Measurements from ENCODE around the gene MACROD2.
"Not testable (repeated sequence)": the region's sequence is repeated elsewhere in the genome, so short reads cannot be mapped to it uniquely, and the experiment has no call there.

MACROD2 gene

DNA sequence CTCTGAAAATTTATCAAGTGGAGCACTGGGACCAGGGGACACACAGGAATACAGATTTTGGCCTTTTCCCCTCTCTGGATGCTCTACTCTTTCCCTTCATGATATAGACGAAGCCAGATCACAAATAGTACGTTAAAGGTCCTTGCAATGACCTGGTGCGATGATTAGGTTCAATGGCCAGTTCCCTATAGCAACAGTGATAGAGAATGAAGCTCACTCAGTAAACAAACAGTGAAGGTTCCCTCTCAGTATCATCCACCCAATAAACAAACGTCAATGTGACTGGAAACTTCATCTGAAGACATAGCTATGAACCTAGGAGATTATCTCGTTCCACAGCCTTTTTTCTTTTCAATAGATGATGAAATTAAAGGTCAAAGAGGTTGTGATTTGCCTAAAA, 1981.7 kb downstream of the MACROD2 start:
- no peak for DNase-seq

DNA sequence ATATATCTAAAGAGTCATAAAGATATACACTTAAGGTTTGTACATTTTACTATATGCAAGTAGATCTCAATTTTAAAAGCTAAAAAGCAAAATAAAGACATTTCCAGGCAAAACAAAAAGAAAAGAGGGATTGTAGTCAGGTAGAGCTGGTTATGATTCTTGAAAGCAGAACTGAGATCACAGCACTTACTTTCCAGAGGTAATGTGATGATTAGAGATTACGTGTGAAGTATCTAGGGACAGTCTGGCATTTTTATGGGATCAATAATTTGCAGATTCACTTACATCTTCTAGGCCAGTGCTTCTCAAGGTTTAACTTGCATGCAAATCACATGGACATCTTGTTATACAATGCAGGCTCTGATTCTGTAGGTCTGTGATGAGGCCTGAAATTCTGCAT, 1982.4 kb downstream of the MACROD2 start:
- DNase-seq = no peak

DNA sequence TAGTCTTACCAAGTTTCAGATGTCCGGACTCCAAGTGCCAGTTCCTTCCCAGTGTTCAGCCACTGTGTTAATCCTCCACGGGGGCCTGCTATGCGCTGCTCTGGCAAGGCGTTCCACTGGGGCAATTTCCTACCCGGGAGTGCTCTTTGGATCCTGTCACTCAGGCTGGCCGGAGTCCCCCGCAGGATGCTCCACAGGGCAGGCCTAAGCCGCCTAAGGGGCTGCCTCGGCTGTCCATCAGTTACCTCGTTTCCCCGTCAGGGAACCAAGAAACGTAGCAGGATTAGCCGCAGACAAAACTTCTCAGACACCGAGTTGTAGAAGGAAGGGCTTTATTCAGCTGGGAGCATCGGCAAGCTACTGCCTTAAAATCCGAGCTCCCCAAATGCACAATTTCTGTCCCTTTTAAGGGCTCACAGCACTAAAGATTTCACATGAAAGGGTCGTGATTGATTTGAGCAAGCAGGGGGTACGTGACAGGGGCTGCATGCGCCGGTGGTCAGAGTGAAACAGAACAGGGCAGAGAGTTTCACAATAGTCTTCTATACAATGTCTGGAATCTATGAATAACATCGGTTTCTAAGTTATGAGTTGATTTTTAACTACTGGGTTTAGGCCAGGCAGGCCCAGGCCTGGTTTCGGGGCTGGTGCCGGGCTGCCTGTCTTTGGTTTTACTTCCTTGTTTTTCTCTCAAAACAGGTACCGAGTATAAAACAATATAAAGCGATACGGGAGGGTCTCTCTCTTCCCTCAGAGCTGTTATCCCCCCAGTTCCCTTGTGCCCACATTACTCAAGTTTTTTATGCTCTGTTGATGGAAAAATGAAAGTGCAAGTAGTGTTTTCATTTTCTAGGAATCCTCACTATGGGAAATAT, 1990.4 kb downstream of the MACROD2 start:
- not testable (repeated sequence) for DNase-seq

DNA sequence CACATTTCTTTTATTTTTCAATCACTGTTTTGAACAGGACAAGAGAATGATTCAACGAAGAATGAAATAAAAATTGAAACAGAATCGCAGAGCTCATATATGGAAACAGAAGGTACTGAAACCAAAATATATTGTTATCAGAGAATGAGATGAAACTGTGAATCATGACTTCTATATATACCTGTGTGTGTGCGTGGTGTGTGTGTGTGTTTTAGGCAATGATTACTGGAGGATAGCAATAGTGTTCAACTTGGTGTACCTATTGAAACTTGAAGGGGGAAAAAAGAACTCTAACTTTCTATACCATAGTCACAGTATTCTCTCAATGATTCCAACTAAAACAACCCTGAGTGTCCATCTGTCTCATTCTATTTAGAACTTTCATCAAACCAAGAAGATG, 1991.4 kb downstream of the MACROD2 start:
- no peak for DNase-seq

DNA sequence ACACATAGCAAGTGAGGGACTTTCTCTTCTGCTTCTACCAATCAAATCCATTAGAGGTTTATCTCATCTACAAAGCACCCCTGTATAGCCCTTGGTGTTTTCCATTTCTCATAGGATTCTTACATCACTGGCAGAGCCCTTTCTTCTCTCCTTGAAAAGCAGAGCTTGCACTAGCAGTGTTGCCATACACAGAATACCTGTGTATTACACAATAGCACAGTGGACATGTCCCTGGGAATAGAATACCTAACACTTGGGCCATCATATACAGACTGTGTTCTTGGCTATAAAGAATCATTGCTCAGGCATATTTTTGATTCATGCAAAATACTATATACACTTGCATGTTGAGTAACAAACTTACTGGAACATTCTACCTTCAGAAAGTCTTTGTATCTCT, 1996.0 kb downstream of the MACROD2 start:
- DNase-seq = no peak

DNA sequence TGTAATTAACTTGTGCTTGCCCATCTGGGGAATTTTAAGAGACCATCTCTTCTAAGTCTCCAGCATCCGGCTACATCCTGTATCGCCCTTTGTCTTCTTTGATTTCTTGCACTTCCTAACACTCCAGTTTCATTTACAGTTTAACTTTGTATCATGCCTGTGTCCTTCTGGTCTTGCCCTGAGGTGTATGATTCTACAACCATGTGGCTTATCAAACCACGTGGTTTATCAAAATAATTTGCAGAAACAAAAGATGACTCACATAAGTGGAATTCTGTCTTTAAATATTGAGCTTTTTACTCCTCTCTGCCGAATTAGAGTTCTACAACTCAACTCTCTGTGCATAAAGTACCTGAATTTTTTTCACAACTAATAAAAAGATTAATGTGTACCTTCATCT, 1997.2 kb downstream of the MACROD2 start:
- no peak for DNase-seq

DNA sequence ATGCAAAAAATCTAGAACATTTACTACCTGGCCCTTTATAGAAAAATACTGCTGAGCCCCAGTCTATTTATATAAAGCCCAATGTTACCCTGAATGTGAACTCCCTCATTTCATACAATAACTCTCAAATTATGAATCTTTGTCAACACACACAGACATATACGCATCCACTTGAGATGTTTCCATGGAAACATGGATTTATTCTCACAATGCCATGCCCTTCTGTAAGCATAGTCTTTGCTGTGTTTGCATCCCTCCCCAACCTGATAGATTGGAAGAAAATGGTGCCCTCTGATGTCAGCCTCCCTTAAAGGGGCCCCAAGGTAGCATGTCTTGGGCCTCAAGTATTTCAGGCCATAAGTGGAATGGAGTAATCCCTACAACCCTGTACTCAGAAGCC, 2004.8 kb downstream of the MACROD2 start:
- no peak for DNase-seq

DNA sequence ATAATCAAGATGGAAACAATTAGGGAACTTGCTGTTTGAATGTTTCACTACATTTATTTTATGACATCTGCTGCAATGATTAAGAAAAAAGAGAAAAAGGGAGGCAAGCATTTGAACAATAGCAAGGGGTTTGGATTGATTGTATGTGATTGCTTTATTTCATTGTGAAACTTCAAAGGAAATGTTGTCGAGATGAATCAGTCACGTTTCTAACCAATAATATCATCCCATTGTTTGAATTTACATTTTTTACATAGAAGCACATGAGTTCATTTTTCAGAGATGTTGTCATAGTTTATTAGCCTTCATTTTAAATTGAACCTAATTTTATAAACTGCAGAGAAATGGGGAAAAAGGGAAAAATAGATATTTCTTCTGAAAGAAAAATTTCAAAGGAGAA, 2006.0 kb downstream of the MACROD2 start:
- DNase-seq = no peak

DNA sequence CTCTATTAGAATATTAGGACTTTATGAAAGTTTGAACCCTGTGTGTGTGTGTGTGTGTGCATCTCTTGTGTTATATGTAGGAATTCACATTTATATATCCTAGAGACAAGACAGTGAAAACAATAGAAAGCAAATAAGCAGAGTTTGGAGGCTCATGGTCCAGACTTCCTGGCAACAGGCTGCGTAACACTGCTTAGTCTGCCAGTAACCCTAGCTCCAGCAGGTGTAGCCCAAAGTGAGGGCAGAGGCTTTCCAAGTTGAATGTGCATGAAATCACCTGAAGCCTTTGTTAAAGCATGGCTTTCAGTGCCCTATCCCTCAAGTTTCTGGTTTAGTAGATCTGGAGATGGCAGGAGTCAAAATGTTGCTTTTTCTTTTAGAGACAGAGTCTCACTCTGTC, 2008.0 kb downstream of the MACROD2 start:
- no peak for DNase-seq

DNA sequence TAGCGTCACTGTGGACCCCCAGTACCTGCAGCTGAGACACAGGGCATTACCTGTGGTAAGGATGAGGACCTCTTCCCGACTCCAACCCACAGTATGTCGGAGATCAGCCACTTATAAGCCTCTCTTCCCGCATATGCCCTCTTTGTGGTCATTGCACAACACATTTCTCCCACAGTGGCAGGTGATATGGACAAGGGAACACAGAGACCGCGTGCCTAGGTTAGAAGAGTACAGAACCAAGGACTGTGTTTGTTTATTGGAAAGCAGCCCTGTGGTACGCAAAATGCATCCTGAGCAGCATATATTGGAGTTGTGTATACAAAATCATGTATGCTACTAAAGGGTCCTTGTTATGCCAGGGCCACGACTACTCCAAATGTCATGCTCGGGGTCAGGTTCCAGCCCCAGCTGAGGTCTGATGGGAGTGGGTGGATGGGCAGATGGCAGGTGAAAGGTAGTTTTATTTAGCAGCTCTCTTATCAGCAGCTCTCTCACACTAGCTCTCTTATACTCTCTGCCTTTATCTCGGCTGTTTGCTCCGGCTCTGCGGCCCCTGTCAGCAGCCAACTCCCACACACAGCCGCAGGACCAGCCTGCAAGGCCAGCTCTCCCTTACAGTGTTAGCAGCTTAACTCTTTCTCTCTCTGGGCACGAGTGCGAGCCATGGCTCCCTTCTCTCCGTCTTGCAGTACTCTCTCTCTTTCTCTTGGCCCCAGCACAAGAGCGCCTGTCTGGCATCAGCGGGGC, 2009.0 kb downstream of the MACROD2 start:
- no peak for DNase-seq

DNA sequence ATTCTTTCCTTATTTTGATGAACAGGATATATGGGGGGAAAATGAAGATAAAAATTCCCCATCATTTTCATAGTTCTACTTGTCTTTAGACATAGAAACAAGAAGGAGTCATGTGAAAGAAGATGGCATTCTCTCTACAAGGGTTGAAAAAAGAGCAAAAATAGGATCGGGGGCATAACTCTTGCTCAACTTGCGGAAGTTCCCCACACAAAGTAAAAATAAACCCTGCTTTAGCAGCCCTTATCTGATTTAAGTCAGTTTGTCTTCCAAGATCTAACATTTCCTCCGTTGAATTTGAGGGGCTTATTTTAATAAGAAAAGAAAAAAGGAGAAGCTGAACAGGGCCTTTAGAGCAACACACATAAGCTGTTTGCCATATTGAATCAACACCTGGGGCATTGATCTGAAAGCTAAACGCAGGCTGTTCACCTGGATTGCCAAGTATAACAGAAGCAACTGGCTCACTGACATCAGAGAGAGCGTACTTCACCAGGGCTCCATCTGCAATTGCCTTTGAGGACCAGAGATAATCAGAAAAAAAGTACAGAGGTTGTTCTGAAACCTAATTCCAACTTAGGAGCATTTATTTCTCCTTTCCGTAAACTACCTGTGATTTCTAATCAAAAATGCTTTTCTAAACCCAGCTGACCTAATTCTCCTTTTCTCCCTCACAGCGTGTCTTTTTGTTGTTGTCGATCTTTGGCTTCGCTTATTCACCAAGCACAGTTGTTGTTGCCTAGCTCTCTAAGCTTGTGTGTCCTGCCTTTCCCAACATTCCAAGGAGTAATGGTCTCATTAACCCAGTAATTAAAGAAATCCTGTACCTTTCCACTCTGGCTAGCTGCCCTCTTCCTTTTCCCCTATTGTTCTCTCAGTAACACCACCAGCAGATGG, 2010.0 kb downstream of the MACROD2 start:
- DNase-seq = no peak

DNA sequence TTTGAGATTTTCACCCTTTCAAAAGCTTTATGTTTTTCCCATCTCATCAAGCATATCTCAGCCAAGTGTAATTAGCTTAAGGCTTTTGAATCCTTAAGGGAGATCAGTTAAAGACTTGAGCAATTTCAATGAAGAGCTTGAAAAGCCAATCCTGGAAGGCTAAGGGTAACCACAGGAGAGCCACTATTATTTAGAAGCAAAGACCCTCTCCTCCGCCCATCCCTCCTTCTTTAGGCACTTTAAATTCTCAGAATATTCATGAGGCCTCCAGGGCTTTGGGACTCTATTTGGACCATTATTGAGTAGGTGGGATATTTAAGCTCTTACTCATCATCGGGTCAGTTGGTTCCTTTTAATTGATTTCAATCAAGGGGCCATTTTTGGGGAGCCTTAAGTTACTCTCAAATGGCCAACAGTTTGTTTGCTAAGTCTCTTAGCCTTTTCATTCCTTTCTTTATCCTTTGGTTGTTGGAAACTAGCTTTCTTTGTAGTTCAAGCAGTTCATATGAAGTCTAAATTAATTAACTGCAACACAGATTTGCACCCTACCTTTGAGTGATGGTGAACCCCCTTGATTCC, 2010.7 kb downstream of the MACROD2 start:
- DNase-seq = no peak

DNA sequence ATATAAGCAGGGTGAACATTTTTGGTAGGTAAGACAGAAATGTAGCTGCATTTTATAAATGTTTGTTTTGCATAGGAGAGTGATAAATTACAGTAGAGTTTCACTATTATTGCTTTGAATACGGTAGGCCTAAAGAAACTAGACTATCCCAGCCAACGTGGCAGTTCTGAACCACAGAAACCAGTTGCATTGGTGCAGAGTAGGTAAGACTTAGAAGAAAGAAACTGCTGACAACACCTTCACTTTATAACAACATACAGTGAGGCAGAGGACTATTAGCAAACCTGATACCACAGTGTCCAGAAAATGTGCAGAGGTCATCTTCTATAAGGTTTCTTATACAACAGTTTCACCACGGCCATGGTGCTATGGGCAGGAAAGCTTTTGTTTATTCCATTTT, 2011.8 kb downstream of the MACROD2 start:
- no peak for DNase-seq

DNA sequence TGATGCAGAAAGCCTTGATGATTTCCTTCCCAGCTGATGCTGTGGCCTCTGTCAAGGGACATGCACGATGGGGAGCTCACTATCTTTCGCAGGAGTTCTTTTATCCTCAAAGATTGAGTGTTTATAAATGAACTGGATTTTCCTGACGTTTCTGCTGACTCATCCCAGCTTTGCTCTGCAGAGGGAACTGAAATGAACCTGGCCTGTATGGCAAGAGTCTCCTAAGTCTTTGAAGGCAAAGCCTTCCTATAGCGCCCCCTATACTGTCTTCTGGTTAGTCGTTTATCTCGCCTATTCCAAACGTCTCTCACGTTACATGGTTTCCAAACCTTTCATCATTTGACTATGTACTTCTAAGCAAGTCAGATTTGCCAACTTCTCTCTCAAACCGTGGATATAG, 2012.6 kb downstream of the MACROD2 start:
- no peak for DNase-seq

DNA sequence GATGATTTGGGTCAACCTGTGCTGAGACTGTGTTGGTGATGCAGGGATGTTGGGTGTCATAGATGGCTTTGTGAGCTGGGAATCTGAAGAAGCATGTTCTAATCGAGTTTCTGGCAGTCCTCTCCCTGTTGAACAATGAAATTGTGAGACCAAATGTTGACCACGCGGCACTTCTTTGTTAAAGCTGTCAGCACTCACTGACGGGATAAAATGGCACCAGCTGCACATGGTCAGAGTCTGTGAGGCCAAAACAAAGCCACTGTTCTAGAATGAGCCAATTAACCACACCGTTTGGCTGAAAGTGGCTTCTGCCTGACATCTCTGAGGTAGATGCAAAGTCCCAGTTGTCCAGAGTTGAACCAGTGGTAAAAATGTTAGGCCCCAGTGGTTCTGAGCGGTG, 2015.7 kb downstream of the MACROD2 start:
- DNase-seq = no peak

DNA sequence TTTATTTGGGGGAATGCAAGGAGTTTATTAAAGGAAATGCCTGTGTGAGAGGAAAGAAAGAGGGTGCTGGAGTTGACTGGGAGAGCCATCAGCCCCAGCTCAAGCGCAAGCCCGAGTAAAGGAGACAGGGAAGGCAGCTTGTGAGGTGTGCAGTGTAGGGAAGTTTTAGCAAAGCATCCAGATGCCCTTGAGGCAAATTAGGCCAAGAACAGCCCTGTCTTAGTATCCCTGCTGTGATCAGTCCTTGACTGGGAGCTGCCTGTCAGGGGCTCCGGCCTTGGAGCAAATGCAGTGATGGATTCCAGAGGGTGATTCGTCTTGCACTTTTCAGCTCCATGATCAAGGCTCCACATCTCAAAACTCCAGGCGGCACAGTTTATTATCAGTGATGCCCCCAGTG, 2016.2 kb downstream of the MACROD2 start:
- no peak for DNase-seq

DNA sequence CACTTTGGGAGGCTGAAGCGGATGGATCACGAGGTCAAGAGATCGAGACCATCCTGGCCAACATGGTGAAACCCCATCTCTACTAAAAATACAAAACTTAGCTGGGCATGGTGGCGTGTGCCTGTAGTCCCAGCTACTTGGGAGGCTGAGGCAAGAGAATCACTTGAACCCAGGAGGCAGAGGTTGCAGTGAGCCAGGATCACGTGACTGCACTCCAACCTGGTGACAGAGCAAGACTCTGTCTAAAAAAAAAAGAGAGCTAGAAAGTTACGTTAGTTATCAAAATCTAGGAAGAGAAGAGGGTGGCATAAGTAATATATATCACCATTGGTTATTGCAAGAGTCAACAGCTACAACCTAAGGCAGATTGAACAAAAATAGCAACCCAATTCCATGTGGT, 2017.6 kb downstream of the MACROD2 start:
- not testable (repeated sequence) for DNase-seq

DNA sequence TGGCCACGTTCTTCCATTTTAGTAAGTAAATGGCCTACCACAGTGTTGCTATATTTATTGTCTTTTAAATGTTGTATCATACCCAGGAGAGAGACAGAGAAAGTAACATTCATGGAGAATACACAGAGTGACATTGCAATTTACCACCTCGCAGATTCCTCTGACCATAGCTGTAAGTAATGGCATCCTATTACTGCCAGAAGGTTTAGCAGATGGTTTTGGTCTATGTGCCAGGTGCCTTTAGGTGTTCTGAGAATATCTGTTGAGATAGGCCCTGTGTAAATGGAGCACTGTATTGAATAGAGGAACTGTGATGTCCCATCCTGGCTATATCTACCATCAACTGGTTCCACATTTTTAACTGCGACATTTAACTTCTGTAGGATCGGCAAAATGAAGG, 2018.3 kb downstream of the MACROD2 start:
- DNase-seq = no peak

DNA sequence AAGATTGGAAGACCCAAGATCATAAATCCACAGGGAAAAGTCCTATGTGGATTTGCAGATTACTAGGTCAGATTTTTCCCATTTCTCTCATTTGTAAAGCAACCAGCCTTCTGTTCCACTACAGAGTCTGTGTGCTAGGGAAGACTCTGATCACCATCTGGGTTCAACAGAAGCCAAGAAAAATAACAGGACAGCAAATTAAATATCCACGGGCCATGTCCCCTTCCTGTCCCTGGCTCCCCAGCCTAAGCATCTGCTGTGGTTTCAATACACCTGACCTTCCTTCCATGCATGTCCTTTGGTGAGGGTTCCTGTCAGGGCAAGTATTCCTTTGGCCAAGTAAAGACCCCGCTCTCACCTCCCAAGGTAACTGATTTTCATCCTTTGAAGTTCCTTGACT, 2019.1 kb downstream of the MACROD2 start:
- DNase-seq = no peak

DNA sequence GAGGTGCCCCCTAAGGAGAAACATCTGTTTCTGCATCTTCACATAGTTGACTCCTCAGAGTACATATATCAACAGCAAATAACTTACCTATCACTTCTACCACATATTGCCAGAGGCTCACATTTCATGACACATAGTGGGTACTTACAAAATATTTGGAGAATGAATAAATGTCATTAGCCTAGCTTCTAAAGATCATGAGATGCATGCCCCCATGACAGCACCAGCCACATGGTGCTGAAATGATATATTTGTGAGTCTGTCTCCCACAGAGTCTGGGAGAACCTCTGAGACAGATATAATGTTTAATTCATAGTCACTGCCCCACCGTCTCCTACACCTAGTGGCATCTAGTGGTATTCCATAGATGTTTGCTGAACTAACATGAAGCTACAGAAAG, 2022.3 kb downstream of the MACROD2 start:
- no peak for DNase-seq

DNA sequence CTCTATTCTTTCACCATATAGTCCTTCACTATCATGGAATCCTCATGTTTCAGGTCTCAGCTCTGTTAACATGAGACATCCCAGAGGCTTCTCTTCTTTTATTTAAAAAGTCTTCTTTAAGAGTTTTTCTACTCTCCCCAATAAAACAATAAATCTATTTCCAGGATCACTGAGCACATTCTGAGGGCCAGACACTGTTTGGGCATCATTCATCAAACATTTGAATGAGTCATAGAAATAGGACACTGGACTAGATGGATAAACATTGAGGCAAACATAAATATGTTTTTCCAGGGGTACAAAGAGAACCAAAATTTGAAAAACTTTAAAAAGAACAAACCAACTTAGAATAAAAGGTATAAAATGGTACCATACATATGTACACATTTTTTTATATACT, 2023.6 kb downstream of the MACROD2 start:
- no peak for DNase-seq

DNA sequence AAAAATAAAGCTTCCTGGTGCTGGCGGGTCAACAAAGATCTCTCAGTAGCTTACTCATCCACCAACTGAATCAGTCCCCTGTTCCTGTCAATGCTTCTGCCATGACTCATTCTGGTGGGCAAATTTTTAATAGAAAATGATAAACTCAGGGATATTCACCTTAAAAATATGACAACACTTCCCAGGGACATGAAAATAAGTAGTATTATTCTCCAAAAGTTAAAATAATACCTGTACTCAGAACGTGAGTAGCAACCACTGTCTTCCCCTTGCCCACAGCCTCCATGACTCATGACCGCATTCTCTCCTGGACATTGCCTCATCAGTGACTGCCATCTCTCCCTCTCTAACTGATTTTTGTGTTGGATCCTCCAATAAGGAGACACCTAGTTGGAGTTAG, 2025.7 kb downstream of the MACROD2 start:
- no peak for DNase-seq

DNA sequence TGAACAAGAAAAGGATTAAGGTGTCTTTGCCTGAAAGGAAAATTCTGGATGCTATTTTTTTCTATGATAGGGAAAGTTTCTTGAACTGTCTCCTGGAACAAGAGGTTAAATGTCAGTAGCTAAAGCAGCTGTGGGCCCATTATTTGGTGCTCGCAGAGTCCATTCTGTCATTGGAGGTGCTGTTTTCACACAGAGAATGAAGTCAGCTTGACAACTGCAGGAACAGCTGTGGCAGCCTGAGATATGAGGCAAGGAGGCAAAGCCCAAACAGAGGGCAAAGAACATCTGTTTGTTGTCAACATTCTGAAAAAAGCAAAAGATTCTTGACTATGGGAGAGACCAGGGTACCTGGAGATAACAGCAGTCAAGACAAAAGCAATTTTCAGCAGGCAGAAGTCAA, 2029.8 kb downstream of the MACROD2 start:
- no peak for DNase-seq

All from NCI-H1092 (cell line).